Body of pancreas (tissue), 4 donors: ENCODE measurements around the gene GAB2.

Experiments used
- POLR2A ChIP-seq, 3 donors: fragments of 450-650 bp; IDR thresholded peaks; one replicate each; pipeline ENCODE4 v1.6.1; 2016; ENCODE audit warnings: antibody characterized with exemption in 3 of 3, mild to moderate bottlenecking in 2 of 3
- TF ChIP-seq, protein P1 (sequence below), 7 experiments: fragments of 450-650 bp in 4 of 7; fragments of 200-600 bp in 3 of 7; sonication (generic) in 3 of 7; IDR thresholded peaks; one replicate each; pipeline ENCODE4 v1.5.1; 2016 to 2019; ENCODE audit warnings: antibody characterized with exemption in 7 of 7

DNA sequence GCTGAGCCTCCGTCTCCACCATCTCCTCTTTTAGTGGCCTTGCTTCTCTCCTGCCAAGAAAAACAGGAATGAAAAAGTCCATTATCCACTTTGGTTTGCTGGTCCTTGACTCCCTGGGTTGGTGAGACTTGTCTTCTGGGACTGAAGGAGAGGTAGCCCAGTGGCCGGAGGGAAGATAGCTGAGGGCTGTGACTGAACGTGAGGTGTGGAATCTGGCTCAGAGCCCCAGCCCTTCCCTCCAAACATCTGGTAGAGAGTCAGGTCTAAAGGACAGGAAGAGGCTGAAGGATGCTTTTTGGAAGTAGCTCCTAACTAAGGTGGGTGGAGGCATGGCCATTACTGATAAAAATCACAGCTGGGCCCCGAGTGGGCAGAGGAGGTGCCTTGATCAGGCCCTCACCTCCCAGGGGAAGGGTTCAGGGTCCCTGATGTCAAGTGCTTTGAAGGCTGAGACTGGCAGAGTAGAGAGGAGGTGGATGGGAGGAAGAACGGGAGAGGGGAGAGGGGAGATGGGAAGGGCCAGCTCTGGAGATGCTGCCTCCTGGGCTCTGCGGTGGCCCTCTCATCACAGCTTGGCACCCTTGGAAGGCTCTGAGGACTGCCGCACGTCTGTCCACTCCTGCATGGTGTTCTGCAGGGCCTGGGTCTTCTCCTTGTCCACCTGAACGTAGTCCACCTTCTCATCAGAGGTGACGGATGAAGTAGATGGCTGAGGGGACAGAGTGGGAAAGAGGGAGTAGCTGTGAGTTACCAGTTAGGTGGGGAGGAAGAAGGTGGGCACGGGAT lies 198.7 kb downstream of the GAB2 start:
- TF ChIP-seq, protein P1, sequence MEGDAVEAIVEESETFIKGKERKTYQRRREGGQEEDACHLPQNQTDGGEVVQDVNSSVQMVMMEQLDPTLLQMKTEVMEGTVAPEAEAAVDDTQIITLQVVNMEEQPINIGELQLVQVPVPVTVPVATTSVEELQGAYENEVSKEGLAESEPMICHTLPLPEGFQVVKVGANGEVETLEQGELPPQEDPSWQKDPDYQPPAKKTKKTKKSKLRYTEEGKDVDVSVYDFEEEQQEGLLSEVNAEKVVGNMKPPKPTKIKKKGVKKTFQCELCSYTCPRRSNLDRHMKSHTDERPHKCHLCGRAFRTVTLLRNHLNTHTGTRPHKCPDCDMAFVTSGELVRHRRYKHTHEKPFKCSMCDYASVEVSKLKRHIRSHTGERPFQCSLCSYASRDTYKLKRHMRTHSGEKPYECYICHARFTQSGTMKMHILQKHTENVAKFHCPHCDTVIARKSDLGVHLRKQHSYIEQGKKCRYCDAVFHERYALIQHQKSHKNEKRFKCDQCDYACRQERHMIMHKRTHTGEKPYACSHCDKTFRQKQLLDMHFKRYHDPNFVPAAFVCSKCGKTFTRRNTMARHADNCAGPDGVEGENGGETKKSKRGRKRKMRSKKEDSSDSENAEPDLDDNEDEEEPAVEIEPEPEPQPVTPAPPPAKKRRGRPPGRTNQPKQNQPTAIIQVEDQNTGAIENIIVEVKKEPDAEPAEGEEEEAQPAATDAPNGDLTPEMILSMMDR (IDR thresholded peaks at IDR 0.05) = no peak
- no peak for TF ChIP-seq POLR2A (IDR thresholded peaks at IDR 0.05)
